ENCODE measurements around the gene TBX5. TPM values are rescaled to one million over a fixed set of nuclear protein-coding genes. Genes with fewer than 3 reads are reported as not detected.

The TBX5 gene
- total RNA-seq, 1 donor from 2014 or later: 73.5 TPM

DNA sequence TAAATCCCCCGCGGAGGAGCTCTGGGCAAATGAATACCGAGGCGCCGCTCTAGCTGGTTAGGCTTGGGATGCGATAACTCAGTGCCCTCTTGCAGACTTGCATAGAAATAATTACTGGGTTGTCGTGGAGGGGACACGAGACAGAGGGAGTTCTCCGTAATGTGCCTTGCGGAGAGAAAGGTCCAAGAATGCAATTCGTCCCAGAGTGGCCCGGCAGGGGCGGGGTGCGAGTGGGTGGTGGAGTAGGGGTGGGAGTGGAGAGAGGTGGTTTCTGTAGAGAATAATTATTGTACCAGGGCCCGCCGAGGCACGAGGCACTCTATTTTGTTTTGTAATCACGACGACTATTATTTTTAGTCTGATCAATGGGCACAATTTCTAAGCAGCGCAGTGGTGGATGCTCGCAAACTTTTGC, 2.5 kb upstream of the TBX5 start:
- DNase-seq: no peak
- intact Hi-C loops (cut with micrococcal nuclease): no loop called here
- no peak for ATAC-seq

DNA sequence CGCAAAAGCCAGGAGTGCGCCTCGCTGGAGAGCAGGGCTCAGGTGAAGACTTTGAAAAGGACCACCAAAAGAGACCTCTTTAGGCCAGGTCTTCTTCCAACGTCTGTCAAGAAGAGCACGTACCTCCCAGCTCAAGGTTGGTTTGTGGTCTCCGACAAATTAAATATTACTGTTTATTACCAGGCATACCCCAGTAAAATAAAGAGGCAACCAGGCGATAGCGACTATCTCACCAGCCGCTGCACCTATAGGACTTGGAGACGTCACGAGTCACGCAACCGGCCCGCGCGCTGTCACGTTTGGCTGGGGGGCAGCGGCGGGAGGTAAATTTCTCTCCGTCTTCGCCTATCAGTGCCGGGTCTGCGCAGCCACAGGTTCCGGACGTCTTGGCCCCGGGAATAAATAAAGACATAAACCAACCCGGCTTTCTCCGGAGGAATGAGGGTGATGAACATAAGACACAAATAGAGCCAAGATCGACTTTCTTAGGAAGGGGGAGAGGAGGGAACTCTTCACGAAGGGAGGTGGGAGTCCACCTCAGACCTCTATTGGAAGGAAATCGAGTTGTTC, 2.0 kb upstream of the TBX5 start:
- intact Hi-C loops (cut with micrococcal nuclease): no loop called here
- no peak for ATAC-seq
- peak; percentile 62 for DNase-seq

DNA sequence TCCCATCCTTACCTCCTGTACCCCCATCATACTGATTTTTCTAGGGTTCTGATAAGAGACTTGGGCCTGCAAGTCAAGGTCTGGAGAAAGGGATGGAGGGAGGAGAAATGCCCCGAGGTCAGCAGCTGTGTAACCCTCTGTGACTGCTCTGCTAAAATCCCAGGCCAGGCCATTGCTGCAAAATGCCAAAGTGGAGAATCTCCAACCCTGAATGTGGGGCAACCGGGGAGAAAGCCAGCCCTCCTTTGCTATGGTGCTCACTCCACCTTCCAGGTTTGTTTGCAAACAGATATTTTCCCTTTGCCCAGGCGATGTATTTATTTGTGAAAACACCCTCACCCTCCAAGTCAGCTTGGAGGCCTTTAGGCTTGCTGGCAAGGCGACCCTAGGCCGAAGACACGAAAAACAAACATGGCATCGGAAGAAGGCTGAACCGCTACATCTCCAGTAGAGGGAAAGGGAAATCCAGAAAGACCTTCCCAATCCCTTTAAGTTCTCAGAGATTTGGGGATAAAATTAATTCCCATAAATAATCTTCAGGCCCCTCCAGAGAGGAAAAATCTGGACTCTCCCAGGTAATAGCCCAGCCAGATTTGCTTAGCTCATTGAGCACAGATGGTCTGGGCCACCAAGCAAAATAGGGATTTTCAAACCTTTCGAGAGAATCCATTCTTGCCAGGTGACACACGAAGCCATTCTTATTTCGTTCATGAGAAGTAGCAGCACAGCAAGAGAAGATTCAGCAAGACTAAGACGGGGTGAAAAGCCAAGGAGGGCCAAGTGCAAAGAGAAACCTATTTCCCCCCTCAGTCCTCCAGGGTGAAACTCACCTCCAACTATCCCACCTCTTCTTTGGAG, 1.3 kb upstream of the TBX5 start:
- ATAC-seq (no peak), DNase-seq (no peak)
- intact Hi-C loops (cut with micrococcal nuclease): no loop called here

DNA sequence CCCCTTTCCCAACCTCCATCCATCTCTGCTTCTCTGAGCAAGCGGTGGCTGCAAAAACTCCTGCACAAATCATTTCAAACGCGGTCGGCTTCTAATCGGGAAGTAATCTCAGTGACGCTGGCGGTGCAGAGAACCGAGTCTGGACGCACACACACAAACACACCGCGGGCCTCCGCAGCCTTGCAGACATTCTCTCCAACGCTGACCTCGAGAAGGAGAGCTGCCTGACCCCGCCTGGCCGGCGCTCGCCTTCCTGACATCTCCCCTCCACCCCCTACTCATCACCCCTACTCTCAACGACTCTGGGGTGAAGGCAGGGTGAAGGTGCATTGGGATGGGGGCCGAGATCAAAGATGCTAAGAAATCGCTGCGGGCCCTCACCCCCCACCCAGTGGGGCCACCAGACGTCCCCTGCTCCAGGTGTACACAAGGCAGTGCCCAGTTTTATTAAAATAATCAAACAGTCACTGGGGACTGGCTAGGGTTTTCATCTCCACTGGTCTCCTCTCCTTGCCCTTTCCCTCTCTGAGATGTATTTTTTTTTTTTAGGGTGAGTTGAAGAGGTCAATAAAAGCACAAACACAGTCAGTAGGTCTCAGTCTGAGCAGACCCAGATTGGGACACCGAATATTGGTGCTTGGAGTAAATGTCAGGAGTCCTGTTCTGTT, 506 bp upstream of the TBX5 start:
- intact Hi-C loops (cut with micrococcal nuclease): no loop called here
- ATAC-seq: no peak
- no peak for DNase-seq

DNA sequence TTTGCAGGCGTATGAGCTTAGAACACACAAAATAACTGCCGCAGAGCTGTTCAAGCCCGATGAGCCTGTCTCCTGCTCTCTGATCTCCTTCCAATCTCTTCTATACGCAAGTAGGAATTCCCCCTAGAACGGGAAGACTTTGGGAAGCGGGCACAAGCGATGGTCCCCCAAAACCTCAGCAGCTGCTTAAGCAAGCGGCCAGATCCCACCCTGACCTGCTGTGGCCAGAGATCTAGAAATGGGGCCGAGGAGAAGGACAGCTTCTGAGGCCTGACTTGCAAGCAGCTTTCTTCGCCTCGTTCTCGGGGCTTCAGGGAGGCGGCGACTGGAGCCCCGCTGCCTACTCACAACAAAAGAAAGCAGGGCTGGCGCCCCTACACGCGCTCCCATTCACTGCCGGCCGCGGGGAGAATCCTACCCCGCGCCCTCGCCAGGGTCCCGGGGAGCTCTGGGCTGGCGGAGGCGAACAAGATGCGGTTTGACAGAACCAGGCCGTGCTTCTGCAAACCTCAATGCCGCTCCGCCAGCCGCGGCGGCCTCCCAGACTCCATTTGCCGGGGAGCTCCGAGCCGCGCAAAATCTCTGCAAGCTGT, 922 bp downstream of the TBX5 start:
- ATAC-seq (peak; percentile 2), DNase-seq (peak; percentile 47)
- intact Hi-C loops (cut with micrococcal nuclease): no loop called here

DNA sequence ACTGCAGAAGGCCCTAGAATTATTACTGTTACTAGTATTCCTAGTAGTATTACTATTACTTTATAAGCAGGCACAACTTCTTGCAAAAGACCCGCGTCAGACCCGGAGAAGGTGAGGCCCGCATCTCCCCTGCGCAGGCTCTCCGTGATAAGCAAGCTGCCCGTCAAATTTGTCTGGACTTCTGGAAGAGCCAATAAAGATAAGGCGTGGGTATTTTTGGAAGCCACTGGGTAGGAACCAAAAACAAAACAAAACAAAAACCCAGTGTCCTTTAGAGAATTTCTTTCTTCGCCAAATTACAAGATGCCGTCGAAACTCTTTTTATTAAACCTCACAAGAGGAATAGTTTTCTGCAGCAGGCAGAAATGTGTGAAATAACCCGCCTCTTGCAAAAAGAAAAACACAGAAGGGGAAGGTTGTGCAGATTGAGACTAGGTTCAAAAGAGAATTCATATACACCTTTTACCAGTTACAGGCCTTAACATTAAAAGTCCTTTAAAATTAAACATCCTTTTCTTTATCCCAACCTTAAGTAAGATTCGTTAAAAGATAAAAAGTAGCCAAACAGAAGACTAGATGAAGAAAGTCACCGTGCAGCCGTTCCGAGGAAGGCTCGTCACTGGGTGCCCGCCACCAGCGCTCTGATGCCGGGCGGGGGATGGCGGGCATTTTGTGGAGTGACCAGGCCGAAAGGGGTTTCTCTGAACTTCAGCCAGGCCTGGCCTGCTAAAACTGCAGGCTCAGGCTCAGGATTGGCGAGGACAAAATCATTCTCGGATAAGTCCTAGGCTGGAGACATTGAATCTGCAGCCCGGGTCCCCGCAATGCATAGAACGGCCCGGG, 1.6 kb downstream of the TBX5 start:
- intact Hi-C loops (cut with micrococcal nuclease): no loop called here
- ATAC-seq (peak; percentile 60), DNase-seq (peak; percentile 70)

DNA sequence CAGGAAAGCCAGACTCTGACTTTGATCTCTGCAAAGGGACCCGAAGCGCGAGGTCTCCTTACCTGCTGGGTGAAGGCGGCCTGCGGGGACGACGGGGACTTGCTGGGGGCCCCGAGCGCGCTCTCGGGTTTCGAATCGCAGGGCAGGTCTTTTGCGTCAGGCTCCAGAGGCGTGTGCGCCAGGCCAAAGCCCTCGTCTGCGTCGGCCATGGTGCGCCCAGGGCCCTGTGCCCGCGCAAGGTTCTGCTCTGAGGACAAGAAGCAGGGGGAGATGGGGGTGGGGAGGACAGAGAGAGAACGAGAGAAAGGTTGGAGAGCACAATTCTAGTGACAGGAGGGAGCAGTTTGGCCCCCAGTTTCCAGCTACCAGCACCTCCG, 2.3 kb downstream of the TBX5 start:
- intact Hi-C loops (cut with micrococcal nuclease): no loop called here
- ATAC-seq (peak; percentile 66), DNase-seq (peak; percentile 79)

DNA sequence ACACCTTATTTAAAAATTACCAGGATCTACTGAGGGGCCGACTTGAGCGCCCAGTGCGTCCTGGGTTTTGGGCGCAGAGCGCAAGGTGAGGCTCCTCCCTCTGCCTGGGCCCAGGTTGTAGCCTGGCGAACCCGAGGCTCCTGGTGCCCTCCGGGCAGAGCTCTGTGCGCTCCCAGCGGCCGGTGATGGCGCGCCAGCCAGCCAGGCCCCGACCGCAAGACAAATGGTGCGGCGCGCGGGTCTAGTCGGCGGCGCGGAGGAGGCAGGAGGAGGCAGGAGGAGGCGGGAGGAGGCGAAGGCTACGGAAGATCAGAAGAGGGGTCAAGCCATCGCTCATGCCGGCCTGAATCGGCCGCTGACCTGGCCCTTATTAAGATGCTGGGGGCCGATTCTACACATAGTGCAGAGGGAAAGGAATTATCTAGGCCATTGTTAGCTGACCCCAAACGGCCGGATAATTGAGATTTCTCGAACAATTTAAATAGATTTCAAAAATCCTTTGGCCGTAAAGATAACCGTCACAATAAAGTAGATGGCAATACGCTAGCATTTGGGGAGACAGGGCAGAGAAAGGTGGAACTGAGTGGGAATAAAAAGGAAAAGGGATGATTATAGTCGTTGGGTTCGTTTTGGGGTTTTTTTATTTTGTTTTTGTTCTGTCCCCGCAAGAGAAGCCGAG, 2.8 kb downstream of the TBX5 start:
- DNase-seq (peak; percentile 76), ATAC-seq (peak; percentile 65)
- intact Hi-C loops (cut with micrococcal nuclease): no loop called here

DNA sequence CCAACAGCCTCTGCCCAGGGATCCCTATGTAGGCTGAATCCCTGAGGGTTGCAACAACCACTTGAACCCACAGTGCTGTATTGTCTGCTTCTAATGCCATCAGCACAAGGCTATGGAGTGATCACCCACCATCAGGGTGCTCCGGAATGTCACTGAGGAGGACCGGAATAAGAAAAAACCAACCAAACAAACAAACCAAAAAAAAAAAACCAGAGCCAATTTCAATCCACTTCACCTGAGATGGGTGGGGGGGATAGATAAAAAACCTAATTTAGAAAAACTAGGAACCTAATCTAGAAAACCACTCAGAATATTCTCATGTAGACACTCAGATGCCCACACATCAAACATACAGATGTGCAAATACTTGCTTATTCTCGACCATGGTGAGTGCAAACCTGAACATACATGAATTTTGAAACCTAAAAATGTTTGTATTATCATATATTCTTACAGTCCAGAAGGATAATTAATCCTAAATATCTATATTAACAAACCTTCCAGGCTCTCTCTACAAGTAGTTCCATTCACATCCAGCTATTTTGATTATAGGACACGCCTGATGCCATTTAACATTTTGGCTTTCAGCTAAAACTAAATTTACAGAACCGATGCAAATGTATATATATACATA, 3.7 kb downstream of the TBX5 start:
- DNase-seq (no peak), ATAC-seq (no peak)
- intact Hi-C loops (cut with micrococcal nuclease): no loop called here

DNA sequence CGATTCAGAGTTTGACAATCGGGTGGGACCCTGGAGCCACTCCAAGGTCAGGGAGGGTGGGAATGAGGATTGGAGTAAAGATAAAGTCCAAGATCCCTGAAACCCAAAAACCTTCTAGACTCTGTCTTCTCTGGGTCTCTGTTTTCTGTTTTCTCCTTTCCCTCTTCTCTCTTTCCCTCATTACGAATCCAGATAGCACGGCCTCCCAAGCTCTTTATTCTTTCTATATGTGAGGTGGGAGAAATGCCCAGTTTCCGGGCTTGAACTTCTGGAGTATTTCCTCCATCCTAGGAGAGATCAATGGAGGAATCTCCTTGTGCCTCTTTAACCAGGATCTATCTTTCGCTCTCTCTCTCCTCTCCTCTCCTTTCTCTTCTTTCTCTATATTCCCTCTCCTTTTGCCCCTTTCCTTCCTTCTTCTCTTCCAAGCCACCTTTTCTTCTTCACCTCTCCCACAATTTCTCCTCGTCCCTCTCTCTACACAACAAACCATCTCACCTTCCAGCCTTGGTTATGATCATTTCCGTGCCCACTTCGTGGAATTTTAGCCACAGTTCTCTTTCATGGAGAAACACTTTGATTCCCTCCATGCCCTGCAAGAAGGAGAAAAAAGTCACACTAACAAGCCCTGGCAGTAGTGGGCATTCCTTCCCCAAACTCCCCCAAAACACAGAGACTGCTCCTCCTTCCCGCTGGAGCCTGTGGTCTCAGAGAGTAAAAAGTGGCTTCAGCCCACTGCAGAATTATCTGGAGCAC, 4.4 kb downstream of the TBX5 start:
- ATAC-seq (no peak), DNase-seq (no peak)

GRCh38 chr12:114400925-114401324, 5.0 kb downstream of the TBX5 start:
- intact Hi-C loops (cut with micrococcal nuclease): no loop called here
- peak; percentile 66 for DNase-seq
- ATAC-seq: peak; percentile 39

More for the DNA sequence above, 4.4 kb downstream of the TBX5 start:
- intact Hi-C loops (cut with micrococcal nuclease): no loop called here

- intact Hi-C loops (cut with micrococcal nuclease): no loop called here
- peak; percentile 52 for DNase-seq
- ATAC-seq: no peak
Observed at GRCh38 chr12:114400361-114400811, 5.6 kb downstream of the TBX5 start.

GRCh38 chr12:114399664-114400211, 6.2 kb downstream of the TBX5 start:
- ATAC-seq (no peak), DNase-seq (no peak)
- intact Hi-C loops (cut with micrococcal nuclease): no loop called here

- ATAC-seq: no peak
- DNase-seq: no peak
- intact Hi-C loops (cut with micrococcal nuclease): no loop called here
Observed at GRCh38 chr12:114397978-114398881, 7.7 kb downstream of the TBX5 start.

- ATAC-seq (no peak), DNase-seq (no peak)
- intact Hi-C loops (cut with micrococcal nuclease): no loop called here
Observed at GRCh38 chr12:114396869-114397719, 8.8 kb downstream of the TBX5 start.

Data from left ventricle myocardium superior (tissue), 1 donor.